Parathyroid adenoma (tissue), 2 donors: ENCODE results near the gene CLEC16A.
"Not testable (repeated sequence)": the region's sequence is repeated elsewhere in the genome, so short reads cannot be mapped to it uniquely, and the experiment has no call there.

Experiments used
- H2AFZ ChIP-seq: fragments of 300-600 bp; sonication (generic); one replicate; pipeline ENCODE4 v1.7.0; 2017; ENCODE audit warnings: antibody characterized with exemption, mild to moderate bottlenecking
- H3K27ac ChIP-seq: fragments of 300-600 bp; sonication (generic); one replicate; pipeline ENCODE4 v1.7.0; 2017
- H3K27me3 ChIP-seq: fragments of 300-600 bp; sonication (generic); one replicate; pipeline ENCODE4 v1.7.0; 2017; ENCODE audit warnings: low read length; ENCODE audit not compliant: control insufficient read depth, insufficient read depth
- H3K36me3 ChIP-seq: fragments of 300-600 bp; sonication (generic); one replicate; pipeline ENCODE4 v1.7.0; 2017; ENCODE audit warnings: low read length; ENCODE audit not compliant: control insufficient read depth, insufficient read depth
- H3K4me1 ChIP-seq: fragments of 300-600 bp; sonication (generic); one replicate; pipeline ENCODE4 v1.7.0; 2017; ENCODE audit warnings: control low read depth
- H3K4me2 ChIP-seq: fragments of 300-600 bp; sonication (generic); one replicate; pipeline ENCODE4 v1.7.0; 2017; ENCODE audit warnings: low read length
- H3K4me3 ChIP-seq: fragments of 300-600 bp; sonication (generic); one replicate; pipeline ENCODE4 v1.7.0; 2017; ENCODE audit warnings: low read depth, low read length
- H3K79me2 ChIP-seq: fragments of 300-600 bp; sonication (generic); one replicate; pipeline ENCODE4 v1.7.0; 2017; ENCODE audit warnings: control low read depth
- H3K9ac ChIP-seq: fragments of 300-600 bp; sonication (generic); one replicate; pipeline ENCODE4 v1.7.0; 2017; ENCODE audit warnings: mild to moderate bottlenecking
- H3K9me3 ChIP-seq: fragments of 300-600 bp; sonication (generic); one replicate; pipeline ENCODE4 v1.7.0; 2017; ENCODE audit warnings: low read length; ENCODE audit not compliant: control insufficient read depth
- TF ChIP-seq, protein P1 (sequence below): fragments of 300-600 bp; sonication (generic); IDR thresholded peaks from one replicate; pipeline ENCODE4 v1.7.0; 2017; ENCODE audit warnings: antibody characterized with exemption, mild to moderate bottlenecking
- donor health status: primary hyperparathyroidism.

The CLEC16A gene

DNA sequence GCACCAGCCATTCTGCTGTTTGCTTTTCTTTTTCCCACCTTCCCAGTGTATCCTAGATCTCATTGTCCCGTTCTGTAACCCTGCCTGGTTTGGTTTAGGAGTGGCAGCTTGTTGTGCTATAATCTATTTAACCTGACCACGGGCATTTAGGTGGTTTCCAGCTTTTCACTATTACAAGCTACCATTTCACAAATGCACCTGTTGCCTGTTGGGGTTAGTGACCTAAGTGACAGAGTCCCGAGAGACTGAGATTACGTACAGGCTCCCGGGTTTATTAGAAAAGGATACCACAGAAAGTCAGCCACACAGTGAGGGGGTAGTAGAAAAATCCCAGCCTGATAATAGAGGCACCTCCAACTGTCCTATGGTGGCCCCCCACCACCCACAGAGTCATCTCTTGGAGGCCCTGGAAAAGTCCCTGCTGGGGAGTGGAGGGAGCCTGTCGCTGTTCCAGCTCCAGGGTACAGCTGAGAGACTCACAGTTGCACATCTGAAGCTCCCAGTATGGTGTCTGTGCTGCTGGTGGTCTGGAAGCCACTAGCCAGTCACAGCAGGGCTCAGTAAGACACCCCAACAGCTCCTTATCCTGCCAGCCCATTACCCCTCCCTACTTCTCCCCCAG lies 21.2 kb downstream of the CLEC16A start:
- Histone ChIP-seq H2AFZ (no peak overlapping the region), H3K9me3 (no peaks in the 10 kb centered on the region), H3K27ac (no peak overlapping the region), H3K4me1 (peaks cover 3% of the 10 kb centered on the region), H3K4me2 (no peak overlapping the region), H3K9ac (no peak overlapping the region), H3K4me3 (no peak overlapping the region), H3K27me3 (no peaks in the 10 kb centered on the region), H3K36me3 (no peaks in the 10 kb centered on the region), H3K79me2 (peaks cover 10% of the 10 kb centered on the region)
- TF ChIP-seq, protein P1, sequence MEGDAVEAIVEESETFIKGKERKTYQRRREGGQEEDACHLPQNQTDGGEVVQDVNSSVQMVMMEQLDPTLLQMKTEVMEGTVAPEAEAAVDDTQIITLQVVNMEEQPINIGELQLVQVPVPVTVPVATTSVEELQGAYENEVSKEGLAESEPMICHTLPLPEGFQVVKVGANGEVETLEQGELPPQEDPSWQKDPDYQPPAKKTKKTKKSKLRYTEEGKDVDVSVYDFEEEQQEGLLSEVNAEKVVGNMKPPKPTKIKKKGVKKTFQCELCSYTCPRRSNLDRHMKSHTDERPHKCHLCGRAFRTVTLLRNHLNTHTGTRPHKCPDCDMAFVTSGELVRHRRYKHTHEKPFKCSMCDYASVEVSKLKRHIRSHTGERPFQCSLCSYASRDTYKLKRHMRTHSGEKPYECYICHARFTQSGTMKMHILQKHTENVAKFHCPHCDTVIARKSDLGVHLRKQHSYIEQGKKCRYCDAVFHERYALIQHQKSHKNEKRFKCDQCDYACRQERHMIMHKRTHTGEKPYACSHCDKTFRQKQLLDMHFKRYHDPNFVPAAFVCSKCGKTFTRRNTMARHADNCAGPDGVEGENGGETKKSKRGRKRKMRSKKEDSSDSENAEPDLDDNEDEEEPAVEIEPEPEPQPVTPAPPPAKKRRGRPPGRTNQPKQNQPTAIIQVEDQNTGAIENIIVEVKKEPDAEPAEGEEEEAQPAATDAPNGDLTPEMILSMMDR: no peak

DNA sequence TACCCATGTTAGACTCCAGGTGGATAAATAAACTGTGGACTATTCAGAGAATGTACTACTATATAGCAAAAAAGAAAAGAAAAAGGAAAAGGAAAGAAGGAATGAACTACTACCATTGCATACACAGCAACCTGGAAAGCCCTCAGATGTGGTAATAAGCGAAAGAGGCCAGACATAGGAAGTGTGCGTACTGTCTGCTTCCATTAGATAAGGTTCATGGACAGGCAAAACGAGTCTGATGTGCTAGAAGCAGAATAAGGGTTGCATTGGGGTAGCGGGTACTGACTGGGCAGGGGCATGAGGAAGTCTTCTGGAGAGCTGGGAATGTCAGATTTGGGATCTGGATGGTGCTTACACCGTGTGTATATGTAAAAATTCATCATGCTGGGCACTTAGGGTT lies 21.8 kb downstream of the CLEC16A start:
- TF ChIP-seq, protein P1: no peak
- no peak overlapping the region for H3K27ac ChIP-seq
- H3K4me1 ChIP-seq: peaks cover 3% of the 10 kb centered on the region
- H3K79me2 ChIP-seq: peaks cover 10% of the 10 kb centered on the region
- H3K9ac ChIP-seq: no peak overlapping the region
- no peak overlapping the region for H2AFZ ChIP-seq
- no peaks in the 10 kb centered on the region for H3K36me3 ChIP-seq
- no peaks in the 10 kb centered on the region for H3K27me3 ChIP-seq
- no peak overlapping the region for H3K4me3 ChIP-seq
- H3K9me3 ChIP-seq: no peaks in the 10 kb centered on the region
- no peak overlapping the region for H3K4me2 ChIP-seq

DNA sequence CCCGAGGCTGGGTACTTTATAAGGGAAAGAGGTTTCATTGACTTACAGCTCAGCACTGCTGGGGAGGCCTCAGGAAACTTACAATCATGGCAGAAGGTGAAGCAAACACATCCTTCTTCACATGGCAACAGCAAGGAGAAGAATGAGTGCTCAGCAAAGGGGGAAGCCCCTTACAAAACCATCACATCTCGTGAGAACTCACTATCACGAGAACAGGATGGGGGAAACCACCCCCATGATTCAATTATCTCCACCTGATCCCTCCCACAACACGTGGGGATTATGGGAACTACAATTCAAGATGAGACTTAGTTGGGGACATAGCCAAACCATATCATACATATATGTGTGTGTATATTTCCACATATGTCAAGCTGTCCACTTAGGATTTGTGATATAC lies 22.2 kb downstream of the CLEC16A start:
- H2AFZ ChIP-seq, H3K27ac ChIP-seq, H3K36me3 ChIP-seq, H3K9ac ChIP-seq, H3K4me2 ChIP-seq, H3K4me3 ChIP-seq, H3K9me3 ChIP-seq, H3K4me1 ChIP-seq, H3K27me3 ChIP-seq: not testable (repeated sequence)
- peaks cover 10% of the 10 kb centered on the region for H3K79me2 ChIP-seq

DNA sequence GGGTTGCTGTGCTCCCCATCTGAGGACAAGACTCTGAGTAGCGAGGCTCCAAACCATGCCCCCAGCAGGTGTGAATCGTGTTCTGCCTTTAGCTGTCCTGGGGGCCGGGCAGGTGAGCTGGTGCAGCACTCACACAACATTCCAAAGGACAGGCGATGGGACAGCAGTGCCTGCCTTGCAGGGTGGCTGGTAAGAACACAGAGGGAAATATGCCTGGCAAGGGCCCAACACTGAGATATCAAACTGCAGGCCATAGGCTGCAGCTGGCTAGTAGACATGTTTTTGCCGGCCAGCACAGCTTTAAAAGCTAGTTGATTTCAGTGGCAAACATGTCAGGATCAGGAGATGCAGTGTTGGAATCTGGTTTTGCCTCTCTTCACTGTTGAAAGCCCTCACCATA lies 23.6 kb downstream of the CLEC16A start:
- Histone ChIP-seq H3K4me3 (no peak overlapping the region), H3K4me1 (peaks cover 3% of the 10 kb centered on the region), H3K4me2 (no peak overlapping the region), H3K9ac (no peak overlapping the region), H3K9me3 (no peaks in the 10 kb centered on the region), H3K27ac (no peak overlapping the region), H2AFZ (no peak overlapping the region), H3K27me3 (no peaks in the 10 kb centered on the region), H3K36me3 (no peaks in the 10 kb centered on the region), H3K79me2 (peaks cover 11% of the 10 kb centered on the region)
- TF ChIP-seq, protein P1: no peak

DNA sequence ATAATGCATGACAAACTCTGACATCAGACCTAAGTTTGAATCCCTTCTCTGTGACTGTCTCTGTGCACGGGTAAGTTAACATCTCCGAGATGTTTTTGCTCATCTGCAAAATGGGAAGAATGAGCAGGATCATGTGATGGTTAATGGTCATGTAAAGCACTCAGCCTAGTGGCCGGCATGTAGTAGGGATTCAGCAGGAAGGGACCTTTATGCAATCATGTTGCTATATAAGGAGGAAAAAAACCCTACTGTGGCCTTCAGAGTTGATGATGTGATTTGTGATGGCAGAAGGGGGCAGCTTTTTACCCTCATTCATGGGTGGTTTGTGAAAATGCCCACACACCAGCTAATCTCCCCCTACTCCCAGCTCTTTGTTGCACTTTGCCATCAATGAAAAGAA lies 24.1 kb downstream of the CLEC16A start:
- Histone ChIP-seq H3K9ac (no peak overlapping the region), H3K36me3 (no peaks in the 10 kb centered on the region), H3K27me3 (no peaks in the 10 kb centered on the region), H3K27ac (no peak overlapping the region), H3K4me2 (no peak overlapping the region), H3K79me2 (peaks cover 14% of the 10 kb centered on the region), H3K4me3 (no peak overlapping the region), H3K4me1 (peaks cover 3% of the 10 kb centered on the region), H2AFZ (no peak overlapping the region), H3K9me3 (no peaks in the 10 kb centered on the region)
- TF ChIP-seq, protein P1: no peak
